ENCODE measurements around the gene ZNF329. TPM values are rescaled to one million over a fixed set of nuclear protein-coding genes. Genes with fewer than 3 reads are reported as not detected.

Gene ZNF329
- total and polyA plus RNA-seq, 9 of the 15 experiments (the other 6 are each of a cell fraction or from before 2014, with no cell fraction given) = 0.21 to 3.6 (median 2.2) TPM

DNA sequence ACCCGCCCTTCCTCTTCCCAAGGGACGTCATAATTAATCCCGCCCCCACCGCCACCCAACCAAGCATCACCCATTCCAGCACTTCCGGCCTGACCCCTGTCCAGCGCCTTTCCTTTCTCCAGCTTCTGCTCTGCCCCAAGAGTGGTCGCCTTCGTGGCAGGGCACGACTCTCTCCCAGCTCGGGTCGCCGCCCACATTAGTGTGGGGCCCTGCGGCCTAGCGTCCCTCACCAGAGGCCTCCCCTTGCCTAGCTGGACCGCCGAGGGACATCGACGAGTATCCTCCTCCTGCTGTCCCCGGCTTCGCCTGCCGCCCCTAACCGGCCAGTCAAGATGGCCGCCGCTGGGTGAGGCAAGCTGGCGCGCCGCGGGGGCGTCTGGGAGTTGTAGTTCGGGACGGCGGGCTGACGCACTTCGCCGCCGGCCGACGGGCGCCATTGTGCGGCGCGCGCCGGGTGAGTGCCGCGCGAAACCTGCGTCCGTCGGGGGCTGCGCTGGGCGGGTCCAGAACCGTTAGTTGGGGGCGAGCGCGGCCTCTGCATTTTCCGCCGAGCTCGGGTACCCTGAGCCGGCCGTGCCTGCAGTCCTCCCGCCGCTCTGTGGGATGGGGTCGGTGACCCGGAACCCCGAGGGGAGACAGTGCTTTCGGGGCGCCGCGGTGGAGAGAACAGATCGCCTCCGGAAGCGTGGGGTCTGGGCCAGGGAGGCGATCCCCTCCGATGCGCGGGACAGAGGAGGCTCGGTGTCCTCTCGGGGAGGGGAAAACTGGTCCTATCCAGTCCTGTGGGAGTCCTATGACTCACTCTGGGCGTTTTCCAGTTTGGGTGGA lies 32.6 kb upstream of the ZNF329 start, which contains the start of gene ZNF274 (continued):
- TF ChIP-seq, protein P1, sequence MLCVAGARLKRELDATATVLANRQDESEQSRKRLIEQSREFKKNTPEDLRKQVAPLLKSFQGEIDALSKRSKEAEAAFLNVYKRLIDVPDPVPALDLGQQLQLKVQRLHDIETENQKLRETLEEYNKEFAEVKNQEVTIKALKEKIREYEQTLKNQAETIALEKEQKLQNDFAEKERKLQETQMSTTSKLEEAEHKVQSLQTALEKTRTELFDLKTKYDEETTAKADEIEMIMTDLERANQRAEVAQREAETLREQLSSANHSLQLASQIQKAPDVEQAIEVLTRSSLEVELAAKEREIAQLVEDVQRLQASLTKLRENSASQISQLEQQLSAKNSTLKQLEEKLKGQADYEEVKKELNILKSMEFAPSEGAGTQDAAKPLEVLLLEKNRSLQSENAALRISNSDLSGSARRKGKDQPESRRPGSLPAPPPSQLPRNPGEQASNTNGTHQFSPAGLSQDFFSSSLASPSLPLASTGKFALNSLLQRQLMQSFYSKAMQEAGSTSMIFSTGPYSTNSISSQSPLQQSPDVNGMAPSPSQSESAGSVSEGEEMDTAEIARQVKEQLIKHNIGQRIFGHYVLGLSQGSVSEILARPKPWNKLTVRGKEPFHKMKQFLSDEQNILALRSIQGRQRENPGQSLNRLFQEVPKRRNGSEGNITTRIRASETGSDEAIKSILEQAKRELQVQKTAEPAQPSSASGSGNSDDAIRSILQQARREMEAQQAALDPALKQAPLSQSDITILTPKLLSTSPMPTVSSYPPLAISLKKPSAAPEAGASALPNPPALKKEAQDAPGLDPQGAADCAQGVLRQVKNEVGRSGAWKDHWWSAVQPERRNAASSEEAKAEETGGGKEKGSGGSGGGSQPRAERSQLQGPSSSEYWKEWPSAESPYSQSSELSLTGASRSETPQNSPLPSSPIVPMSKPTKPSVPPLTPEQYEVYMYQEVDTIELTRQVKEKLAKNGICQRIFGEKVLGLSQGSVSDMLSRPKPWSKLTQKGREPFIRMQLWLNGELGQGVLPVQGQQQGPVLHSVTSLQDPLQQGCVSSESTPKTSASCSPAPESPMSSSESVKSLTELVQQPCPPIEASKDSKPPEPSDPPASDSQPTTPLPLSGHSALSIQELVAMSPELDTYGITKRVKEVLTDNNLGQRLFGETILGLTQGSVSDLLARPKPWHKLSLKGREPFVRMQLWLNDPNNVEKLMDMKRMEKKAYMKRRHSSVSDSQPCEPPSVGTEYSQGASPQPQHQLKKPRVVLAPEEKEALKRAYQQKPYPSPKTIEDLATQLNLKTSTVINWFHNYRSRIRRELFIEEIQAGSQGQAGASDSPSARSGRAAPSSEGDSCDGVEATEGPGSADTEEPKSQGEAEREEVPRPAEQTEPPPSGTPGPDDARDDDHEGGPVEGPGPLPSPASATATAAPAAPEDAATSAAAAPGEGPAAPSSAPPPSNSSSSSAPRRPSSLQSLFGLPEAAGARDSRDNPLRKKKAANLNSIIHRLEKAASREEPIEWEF (CRISPR knock-in tag; IDR thresholded peaks at IDR 0.05) = 0 out of 2 replicates have a peak, but pooled peaks have one; percentile 33
- TF ChIP-seq NCOA1 (IDR thresholded peaks at IDR 0.05; ENCODE audit: low read depth) (0 out of 2 replicates have a peak, but pooled peaks have one; percentile 16), SIRT6 (IDR thresholded peaks at IDR 0.05; ENCODE audit: low read depth, low read length) (no peak), SIX5 (IDR thresholded peaks at IDR 0.05; ENCODE audit: borderline replicate concordance in 1 of 2, insufficient read depth in 1 of 2, low read depth in 1 of 2, low read length in 2 of 2) (peak; percentile 79 to 81; a peak in 3 of 4 replicates), SMAD4 (CRISPR knock-in tag; conservative IDR thresholded peaks at IDR 0.05) (peak; percentile 84), HLTF (IDR thresholded peaks at IDR 0.05) (no peak), NFATC3 (IDR thresholded peaks at IDR 0.05) (no peak), PTTG1 (tag; IDR thresholded peaks at IDR 0.05; ENCODE audit: low read depth) (no peak), ZNF311 (CRISPR knock-in tag; IDR thresholded peaks at IDR 0.05) (no peak)
- TF ChIP-seq, protein P2, sequence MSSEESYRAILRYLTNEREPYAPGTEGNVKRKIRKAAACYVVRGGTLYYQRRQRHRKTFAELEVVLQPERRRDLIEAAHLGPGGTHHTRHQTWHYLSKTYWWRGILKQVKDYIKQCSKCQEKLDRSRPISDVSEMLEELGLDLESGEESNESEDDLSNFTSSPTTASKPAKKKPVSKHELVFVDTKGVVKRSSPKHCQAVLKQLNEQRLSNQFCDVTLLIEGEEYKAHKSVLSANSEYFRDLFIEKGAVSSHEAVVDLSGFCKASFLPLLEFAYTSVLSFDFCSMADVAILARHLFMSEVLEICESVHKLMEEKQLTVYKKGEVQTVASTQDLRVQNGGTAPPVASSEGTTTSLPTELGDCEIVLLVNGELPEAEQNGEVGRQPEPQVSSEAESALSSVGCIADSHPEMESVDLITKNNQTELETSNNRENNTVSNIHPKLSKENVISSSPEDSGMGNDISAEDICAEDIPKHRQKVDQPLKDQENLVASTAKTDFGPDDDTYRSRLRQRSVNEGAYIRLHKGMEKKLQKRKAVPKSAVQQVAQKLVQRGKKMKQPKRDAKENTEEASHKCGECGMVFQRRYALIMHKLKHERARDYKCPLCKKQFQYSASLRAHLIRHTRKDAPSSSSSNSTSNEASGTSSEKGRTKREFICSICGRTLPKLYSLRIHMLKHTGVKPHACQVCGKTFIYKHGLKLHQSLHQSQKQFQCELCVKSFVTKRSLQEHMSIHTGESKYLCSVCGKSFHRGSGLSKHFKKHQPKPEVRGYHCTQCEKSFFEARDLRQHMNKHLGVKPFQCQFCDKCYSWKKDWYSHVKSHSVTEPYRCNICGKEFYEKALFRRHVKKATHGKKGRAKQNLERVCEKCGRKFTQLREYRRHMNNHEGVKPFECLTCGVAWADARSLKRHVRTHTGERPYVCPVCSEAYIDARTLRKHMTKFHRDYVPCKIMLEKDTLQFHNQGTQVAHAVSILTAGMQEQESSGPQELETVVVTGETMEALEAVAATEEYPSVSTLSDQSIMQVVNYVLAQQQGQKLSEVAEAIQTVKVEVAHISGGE (CRISPR knock-in tag; IDR thresholded peaks at IDR 0.05) = peak in 1 of 3 experiments; percentile 82; a peak in 2 of 6 replicates
- TF ChIP-seq, protein P3, sequence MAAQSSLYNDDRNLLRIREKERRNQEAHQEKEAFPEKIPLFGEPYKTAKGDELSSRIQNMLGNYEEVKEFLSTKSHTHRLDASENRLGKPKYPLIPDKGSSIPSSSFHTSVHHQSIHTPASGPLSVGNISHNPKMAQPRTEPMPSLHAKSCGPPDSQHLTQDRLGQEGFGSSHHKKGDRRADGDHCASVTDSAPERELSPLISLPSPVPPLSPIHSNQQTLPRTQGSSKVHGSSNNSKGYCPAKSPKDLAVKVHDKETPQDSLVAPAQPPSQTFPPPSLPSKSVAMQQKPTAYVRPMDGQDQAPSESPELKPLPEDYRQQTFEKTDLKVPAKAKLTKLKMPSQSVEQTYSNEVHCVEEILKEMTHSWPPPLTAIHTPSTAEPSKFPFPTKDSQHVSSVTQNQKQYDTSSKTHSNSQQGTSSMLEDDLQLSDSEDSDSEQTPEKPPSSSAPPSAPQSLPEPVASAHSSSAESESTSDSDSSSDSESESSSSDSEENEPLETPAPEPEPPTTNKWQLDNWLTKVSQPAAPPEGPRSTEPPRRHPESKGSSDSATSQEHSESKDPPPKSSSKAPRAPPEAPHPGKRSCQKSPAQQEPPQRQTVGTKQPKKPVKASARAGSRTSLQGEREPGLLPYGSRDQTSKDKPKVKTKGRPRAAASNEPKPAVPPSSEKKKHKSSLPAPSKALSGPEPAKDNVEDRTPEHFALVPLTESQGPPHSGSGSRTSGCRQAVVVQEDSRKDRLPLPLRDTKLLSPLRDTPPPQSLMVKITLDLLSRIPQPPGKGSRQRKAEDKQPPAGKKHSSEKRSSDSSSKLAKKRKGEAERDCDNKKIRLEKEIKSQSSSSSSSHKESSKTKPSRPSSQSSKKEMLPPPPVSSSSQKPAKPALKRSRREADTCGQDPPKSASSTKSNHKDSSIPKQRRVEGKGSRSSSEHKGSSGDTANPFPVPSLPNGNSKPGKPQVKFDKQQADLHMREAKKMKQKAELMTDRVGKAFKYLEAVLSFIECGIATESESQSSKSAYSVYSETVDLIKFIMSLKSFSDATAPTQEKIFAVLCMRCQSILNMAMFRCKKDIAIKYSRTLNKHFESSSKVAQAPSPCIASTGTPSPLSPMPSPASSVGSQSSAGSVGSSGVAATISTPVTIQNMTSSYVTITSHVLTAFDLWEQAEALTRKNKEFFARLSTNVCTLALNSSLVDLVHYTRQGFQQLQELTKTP (IDR thresholded peaks at IDR 0.05; ENCODE audit: low read depth in 1 of 2, partially characterized antibody in 2 of 2) = peak; percentile 30 to 87

Measured in K562 (cell line).